Retinal pigment epithelial cell (primary cell): ENCODE measurements around the gene FAM120B.

Source experiments
- DNase-seq: peaks from one replicate; pipeline ENCODE4 v3.0.0-alpha.2; 2010; ENCODE audit warnings: low read depth
- H3K4me3 ChIP-seq: 2 replicates; pipeline ENCODE4 v1.5.1; 2011; ENCODE audit warnings: mild to moderate bottlenecking, low read length, control low read depth, moderate library complexity
- CTCF ChIP-seq: conservative IDR thresholded peaks from 2 replicates; pipeline ENCODE4 v1.5.1; 2011; ENCODE audit warnings: low read depth, low read length, control low read depth, inconsistent platforms

Gene FAM120B

GRCh38 chr6:170268216-170269129 is 38.1 kb upstream of the FAM120B start:
- TF ChIP-seq CTCF: no peak
- H3K4me3 ChIP-seq: no peak overlapping the region
- DNase-seq: no peak

GRCh38 chr6:170269151-170269845 is 37.3 kb upstream of the FAM120B start:
- no peak for DNase-seq
- H3K4me3 ChIP-seq: no peak overlapping the region
- no peak for TF ChIP-seq CTCF

GRCh38 chr6:170269846-170270541 is 36.6 kb upstream of the FAM120B start:
- no peak overlapping the region for H3K4me3 ChIP-seq
- DNase-seq: no peak
- no peak for TF ChIP-seq CTCF

- H3K4me3 ChIP-seq: no peak overlapping the region
- no peak for DNase-seq
- no peak for TF ChIP-seq CTCF
Measured at GRCh38 chr6:170270984-170271593, 35.5 kb upstream of the FAM120B start.

- H3K4me3 ChIP-seq: no peak overlapping the region
- no peak for TF ChIP-seq CTCF
Measured at GRCh38 chr6:170271771-170272314, 34.7 kb upstream of the FAM120B start.

GRCh38 chr6:170272341-170273065 is 34.1 kb upstream of the FAM120B start:
- DNase-seq: no peak
- no peak overlapping the region for H3K4me3 ChIP-seq
- TF ChIP-seq CTCF: no peak

More at GRCh38 chr6:170271771-170272314, 34.7 kb upstream of the FAM120B start:
- no peak for DNase-seq
